Left lung (tissue), 10 donors: ENCODE data around the gene IFNW1. TPM values are rescaled to one million over a fixed set of nuclear protein-coding genes. Genes with fewer than 3 reads are reported as not detected.

Experiments
- ATAC-seq: fragments of 200-7000 bp; cut with Tn5 transposase; one replicate; pipeline ENCODE4 v1.9.1; 2020; ENCODE audit warnings: moderate library complexity
- DNase-seq, 4 donors: peaks; one replicate each; pipeline ENCODE4 v3.0.0-alpha.2; 2013 to 2020
- H3K27ac ChIP-seq, 2 donors: fragments of 200-600 bp; sonication (generic) in 1 of 2; one replicate each; pipeline versions ENCODE4 v1.5.0 to v1.8.0; 2020 to 2021
- H3K27me3 ChIP-seq, 2 donors: fragments of 200-600 bp; sonication (generic) in 1 of 2; one replicate each; pipeline versions ENCODE4 v1.5.0 to v1.8.0; 2020 to 2021
- H3K36me3 ChIP-seq, 2 donors: fragments of 200-600 bp; sonication (generic) in 1 of 2; one replicate each; pipeline versions ENCODE4 v1.5.0 to v1.8.0; 2020 to 2021
- H3K4me1 ChIP-seq, 2 donors: fragments of 200-600 bp; one replicate each; pipeline ENCODE4 v1.8.0; 2021
- H3K4me3 ChIP-seq, 2 donors: fragments of 200-600 bp; sonication (generic) in 1 of 2; one replicate each; pipeline versions ENCODE4 v1.5.0 to v1.8.0; 2020 to 2021; ENCODE audit warnings: mild to moderate bottlenecking in 1 of 2
- H3K9me3 ChIP-seq, 2 donors: fragments of 200-600 bp; sonication (generic) in 1 of 2; one replicate each; pipeline versions ENCODE4 v1.5.0 to v1.8.0; 2020 to 2021
- CTCF ChIP-seq, 2 donors: fragments of 200-600 bp; sonication (generic) in 1 of 2; IDR thresholded peaks; one replicate each; pipeline versions ENCODE4 v1.5.0 to v1.8.0; 2021; ENCODE audit warnings: antibody characterized with exemption in 2 of 2
- intact Hi-C, 2 donors: fragments of 100-400 bp; cut with DNase I; formaldehyde crosslinking; loops; one replicate each; pipeline versions ENCODE4 v1.11.2 to v1.14.2; 2022
- polyA plus RNA-seq, 6 donors: library from polyadenylated mRNA; unstranded; fragments of 120-200 nt; gene quantifications; one replicate each; pipeline ENCODE4 v1.2.1, GENCODE V29; 2013; ENCODE audit not compliant: insufficient read length in 6 of 6
- total RNA-seq, 2 donors: library from RNA; stranded (reverse); fragmentation: NEBNext Ultra II Directional; extraction: Animal tissue kit (Norgen Biotek cat#: 25700); gene quantifications; one replicate each; pipeline ENCODE4 v1.2.1, GENCODE V29; 2021
- donor health status: DM: no; HTN: yes; CAD: no.
- donor health status: DM: no; HTN: no; CAD: no.

Gene IFNW1
- total and polyA plus RNA-seq, 8 donors, result 0.07 to 0.15 (median 0.09) TPM; not detected in 5

DNA sequence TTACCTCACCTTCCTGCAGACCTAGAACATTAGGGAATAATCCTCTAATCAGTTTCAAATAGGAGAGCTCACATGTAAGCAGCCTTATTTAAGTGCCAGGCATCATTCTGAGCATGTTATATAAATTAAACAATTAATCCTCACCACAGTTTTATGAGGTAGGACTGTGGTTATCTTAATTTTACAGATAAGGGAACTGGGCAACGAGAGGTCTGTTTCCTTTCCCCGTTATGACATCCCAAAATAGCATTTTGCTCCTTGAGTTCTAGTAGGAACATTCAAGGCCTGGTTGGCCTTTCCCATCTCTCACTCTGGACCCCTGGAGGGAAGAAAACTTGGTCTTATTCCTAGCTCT, 44.8 kb downstream of the IFNW1 start:
- H3K4me3 ChIP-seq, result no peak overlapping the region
- no peak for ATAC-seq
- intact Hi-C loops, result no loop called here
- DNase-seq, result no peak
- no peaks in the 10 kb centered on the region for H3K9me3 ChIP-seq
- no peaks in the 10 kb centered on the region for H3K27me3 ChIP-seq
- no peak for TF ChIP-seq CTCF (IDR thresholded peaks at IDR 0.05)
- H3K27ac ChIP-seq, result no peak overlapping the region
- H3K36me3 ChIP-seq, result no peaks in the 10 kb centered on the region
- H3K4me1 ChIP-seq, result peaks cover 7 to 16% of the 10 kb centered on the region in 2 donors

DNA sequence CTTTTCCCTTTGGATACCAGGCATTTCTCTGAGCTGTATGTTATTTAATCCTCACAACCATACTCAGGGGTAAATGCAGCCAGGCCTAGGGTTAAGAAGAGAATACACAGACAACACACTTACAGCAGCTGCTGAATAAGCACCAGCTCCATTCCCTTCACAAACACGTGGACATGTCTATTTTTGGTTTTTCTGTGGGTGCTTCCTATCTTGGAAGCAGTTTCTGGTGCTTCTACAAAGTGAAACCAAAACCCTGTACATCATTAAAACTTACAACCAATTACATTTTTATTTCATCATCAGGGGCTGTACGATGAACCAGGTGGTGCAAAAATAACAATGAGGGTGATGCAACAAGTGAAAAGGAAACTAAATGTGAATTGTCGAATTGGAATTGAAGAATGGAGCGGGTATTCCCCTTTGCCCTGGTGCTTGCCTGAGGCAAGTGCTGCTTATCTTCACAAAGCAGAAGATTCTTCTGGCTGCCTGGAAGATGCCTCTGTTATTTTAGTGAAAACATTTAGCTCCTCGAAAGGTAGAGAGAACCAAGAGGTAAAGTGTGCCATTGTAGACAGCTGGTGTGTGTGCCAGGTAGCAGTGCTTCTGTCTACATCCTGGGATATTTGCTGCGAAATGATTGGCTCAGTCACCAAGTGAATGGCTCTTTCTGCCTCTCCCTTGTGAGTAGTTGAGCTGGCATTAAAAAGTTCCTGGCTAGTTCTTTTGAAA, 45.3 kb downstream of the IFNW1 start:
- Histone ChIP-seq H3K27me3 (no peaks in the 10 kb centered on the region), H3K27ac (peak overlapping the region in 1 of 2 donors; percentile 48), H3K4me3 (peak overlapping the region in 1 of 2 donors; percentile 5), H3K36me3 (no peaks in the 10 kb centered on the region), H3K9me3 (no peaks in the 10 kb centered on the region), H3K4me1 (peaks cover 7 to 16% of the 10 kb centered on the region in 2 donors)
- ATAC-seq (peak; percentile 74), DNase-seq (no peak)
- no peak for TF ChIP-seq CTCF (IDR thresholded peaks at IDR 0.05)
- intact Hi-C loops, result no loop called here

DNA sequence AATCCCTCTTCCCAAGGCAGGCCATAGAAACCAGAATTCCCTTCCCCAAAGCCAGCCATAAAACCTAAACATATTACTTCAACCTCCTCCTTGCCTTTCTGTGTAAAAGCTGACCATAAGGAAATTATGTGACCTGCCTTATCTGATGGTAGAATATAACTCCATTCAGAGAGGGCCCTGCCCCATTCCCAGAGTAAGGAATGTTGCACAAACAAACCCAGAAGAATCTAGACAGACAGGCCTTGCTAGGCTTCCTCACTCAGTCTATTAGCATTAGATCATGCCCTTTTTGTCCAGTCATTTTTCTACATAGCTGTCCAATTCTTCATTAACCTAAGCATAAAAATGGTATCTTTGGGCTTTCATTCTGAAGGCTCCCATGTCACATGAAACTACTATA, 46.1 kb downstream of the IFNW1 start:
- Histone ChIP-seq H3K27me3 (no peaks in the 10 kb centered on the region), H3K9me3 (no peaks in the 10 kb centered on the region), H3K4me3 (no peak overlapping the region), H3K36me3 (no peaks in the 10 kb centered on the region), H3K4me1 (peaks cover 7 to 16% of the 10 kb centered on the region in 2 donors), H3K27ac (peak overlapping the region in 1 of 2 donors; percentile 48)
- intact Hi-C loops, result no loop called here
- DNase-seq (no peak), ATAC-seq (peak; percentile 74)
- no peak for TF ChIP-seq CTCF (IDR thresholded peaks at IDR 0.05)

Other genes starting within 250 kb of the IFNW1 start
- gene HACD4, start 110.2 kb downstream of the IFNW1 start, total RNA-seq, result 1 to 10 TPM; 6.3 to 8.4 TPM
- 10 to 100 TPM in 4 of 6 donors, 1 to 10 TPM in 2; 9.4 to 12.2 (median 10.7) TPM for gene HACD4, start 110.2 kb downstream of the IFNW1 start, polyA plus RNA-seq
- gene IFNB1, start 63.9 kb downstream of the IFNW1 start, total RNA-seq, result not detected
- not detected for gene IFNB1, start 63.9 kb downstream of the IFNW1 start, polyA plus RNA-seq
- not detected for gene IFNA21, start 24.8 kb upstream of the IFNW1 start, total RNA-seq
- gene IFNA21, start 24.8 kb upstream of the IFNW1 start, polyA plus RNA-seq, result not detected
- not detected for gene IFNA4, start 45.8 kb upstream of the IFNW1 start, total RNA-seq
- gene IFNA4, start 45.8 kb upstream of the IFNW1 start, polyA plus RNA-seq, result not detected
- not detected for gene IFNA7, start 60.4 kb upstream of the IFNW1 start, total RNA-seq
- not detected for gene IFNA7, start 60.4 kb upstream of the IFNW1 start, polyA plus RNA-seq
- not detected for gene IFNA10, start 65.3 kb upstream of the IFNW1 start, total RNA-seq
- not detected for gene IFNA10, start 65.3 kb upstream of the IFNW1 start, polyA plus RNA-seq
- gene IFNA16, start 75.5 kb upstream of the IFNW1 start, total RNA-seq, result not detected
- not detected for gene IFNA16, start 75.5 kb upstream of the IFNW1 start, polyA plus RNA-seq
- not detected for gene IFNA17, start 86.4 kb upstream of the IFNW1 start, total RNA-seq
- not detected for gene IFNA17, start 86.4 kb upstream of the IFNW1 start, polyA plus RNA-seq
- not detected for gene IFNA14, start 98.2 kb upstream of the IFNW1 start, total RNA-seq
- gene IFNA14, start 98.2 kb upstream of the IFNW1 start, polyA plus RNA-seq, result not detected
- gene IFNA5, start 163.5 kb upstream of the IFNW1 start, total RNA-seq, result not detected
- not detected for gene IFNA5, start 163.5 kb upstream of the IFNW1 start, polyA plus RNA-seq
- gene KLHL9, start 193.6 kb upstream of the IFNW1 start, total RNA-seq, result 10 to 100 TPM; 21.6 to 23.4 TPM
- 10 to 100 TPM; 39.1 to 45.5 (median 42.0) TPM for gene KLHL9, start 193.6 kb upstream of the IFNW1 start, polyA plus RNA-seq
- gene IFNA6, start 209.1 kb upstream of the IFNW1 start, total RNA-seq, result not detected
- not detected for gene IFNA6, start 209.1 kb upstream of the IFNW1 start, polyA plus RNA-seq
- gene IFNA13, start 226.2 kb upstream of the IFNW1 start, total RNA-seq, result not detected
- gene IFNA13, start 226.2 kb upstream of the IFNW1 start, polyA plus RNA-seq, result under 1 TPM in 1 of 6 donors, not detected in 5; 0.14 TPM
- gene IFNA2, start 243.6 kb upstream of the IFNW1 start, total RNA-seq, result not detected
- under 1 TPM in 1 of 6 donors, not detected in 5; 0.13 TPM for gene IFNA2, start 243.6 kb upstream of the IFNW1 start, polyA plus RNA-seq